GM12878 (cell line): ENCODE measurements around the gene ACYP1. TPM values are rescaled to one million over a fixed set of nuclear protein-coding genes. Genes with fewer than 3 reads are reported as not detected.

ENCODE experiments used
- ATAC-seq: fragments of 200-7000 bp; cut with Tn5 transposase; 3 replicates; pipeline ENCODE4 v1.9.1; 2020; ENCODE audit warnings: mild to moderate bottlenecking, moderate library complexity
- BruUV-seq: library from RNA; stranded (reverse); fragments of 400-500 nt; replicated peaks from 2 replicates; lab custom pipeline; 2021; lab: Mats Ljungman, UMichigan
- CTCF ChIA-PET: fragments of 300-600 bp; sonication (Branson Sonifier 250); formaldehyde crosslinking; extraction: SDS; loops from one replicate; lab custom pipeline; 2021; ENCODE audit warnings: inconsistent platforms; lab: Yijun Ruan, JAX
- POLR2A ChIA-PET: fragments of 350-600 bp; formaldehyde crosslinking; extraction: SDS; loops from one replicate; lab custom pipeline; 2021; ENCODE audit warnings: inconsistent platforms; lab: Charles Lee
- RAD21 ChIA-PET: fragments of 300-600 bp; sonication (Branson Sonifier 250); formaldehyde crosslinking; loops from one replicate; lab custom pipeline; 2023; ENCODE audit warnings: antibody characterized with exemption; ENCODE audit not compliant: unreplicated experiment; lab: Charles Lee
- SMC1A ChIA-PET: fragments of 300-600 bp; sonication (Branson Sonifier 250); formaldehyde crosslinking; loops from one replicate; lab custom pipeline; 2023; ENCODE audit not compliant: unreplicated experiment, uncharacterized antibody; lab: Charles Lee
- DNase-seq: peaks from one replicate; pipeline ENCODE4 v3.0.0-alpha.2; 2011; ENCODE audit warnings: low read depth, low spot score
- FAIRE-seq: peaks from 3 replicates; lab custom pipeline; 2011; peaks lifted over from hg19 to GRCh38; lab: Jason Lieb, UNC
- H2AFZ ChIP-seq: 2 replicates; pipeline ENCODE4 v1.6.0; 2011; ENCODE audit warnings: low read depth, low read length, control low read depth; ENCODE audit not compliant: control insufficient read depth
- H3K27ac ChIP-seq: 2 replicates; pipeline ENCODE4 v1.5.1; 2011; ENCODE audit warnings: control low read depth; ENCODE audit not compliant: control insufficient read depth, insufficient read depth
- H3K27me3 ChIP-seq, 2 experiments: replicated peaks in 1 of 2; 2 replicates each; pipeline versions ENCODE4 v1.6.0 to v1.6.1; 2011; ENCODE audit warnings: low read length in 1 of 2; ENCODE audit not compliant: control insufficient read depth in 2 of 2, insufficient read depth in 2 of 2
- H3K36me3 ChIP-seq, 2 experiments: 2 replicates each; pipeline ENCODE4 v1.5.1; 2011; ENCODE audit warnings: low read length in 1 of 2; ENCODE audit not compliant: control insufficient read depth in 2 of 2, insufficient read depth in 2 of 2
- H3K4me1 ChIP-seq: 2 replicates; pipeline ENCODE4 v1.6.1; 2011; ENCODE audit warnings: mild to moderate bottlenecking, low read length, moderate library complexity, mixed read lengths; ENCODE audit not compliant: control insufficient read depth, insufficient read depth
- H3K4me2 ChIP-seq: 2 replicates; pipeline ENCODE4 v1.6.0; 2011; ENCODE audit warnings: control low read depth; ENCODE audit not compliant: control insufficient read depth, insufficient read depth
- H3K4me3 ChIP-seq: fragments of 200-600 bp; sonication (generic); 2 replicates; pipeline ENCODE4 v1.5.1; 2016
- H3K79me2 ChIP-seq: 2 replicates; pipeline ENCODE4 v1.6.0; 2011; ENCODE audit warnings: low read length; ENCODE audit not compliant: control insufficient read depth, insufficient read depth
- H3K9ac ChIP-seq: 2 replicates; pipeline ENCODE4 v1.8.0; 2011; ENCODE audit warnings: low read length, control low read depth, mixed read lengths; ENCODE audit not compliant: control insufficient read depth, insufficient read depth
- H3K9me3 ChIP-seq: replicated peaks from 3 replicates; pipeline ENCODE4 v1.5.1; 2011; ENCODE audit warnings: mild to moderate bottlenecking, low read length; ENCODE audit not compliant: control insufficient read depth, insufficient read depth
- H4K20me1 ChIP-seq: 2 replicates; pipeline ENCODE4 v1.6.0; 2011; ENCODE audit not compliant: control insufficient read depth, insufficient read depth
- BCL3 ChIP-seq: IDR thresholded peaks from 2 replicates; pipeline ENCODE4 v1.6.1; 2011; ENCODE audit warnings: borderline replicate concordance, low read depth, mild to moderate bottlenecking, moderate library complexity, low read length; ENCODE audit not compliant: insufficient read depth, poor library complexity, severe bottlenecking
- EGR1 ChIP-seq, 2 experiments: IDR thresholded peaks; 1 replicate in 1 of 2; 2 replicates in 1 of 2; pipeline ENCODE4 v1.6.1; 2011 to 2012; ENCODE audit warnings: low read depth in 2 of 2, low read length in 2 of 2, borderline replicate concordance in 1 of 2, mild to moderate bottlenecking in 1 of 2, moderate library complexity in 1 of 2
- EP300 ChIP-seq, 2 experiments: fragments of 150-350 bp in 1 of 2; IDR thresholded peaks; 2 replicates each; pipeline ENCODE4 v1.6.1; 2011 to 2012; ENCODE audit warnings: low read depth in 2 of 2, low read length in 2 of 2, borderline replicate concordance in 1 of 2, improper control_type of control experiment in 1 of 2, inconsistent platforms in 1 of 2; ENCODE audit not compliant: control insufficient read depth in 1 of 2
- ESRRA ChIP-seq: IDR thresholded peaks from 2 replicates; pipeline ENCODE4 v1.6.1; 2012; ENCODE audit warnings: mild to moderate bottlenecking, low read length, improper control_type of control experiment
- HCFC1 ChIP-seq: fragments of 150-350 bp; IDR thresholded peaks from 2 replicates; pipeline ENCODE4 v1.6.1; 2014; ENCODE audit warnings: low read length
- JUND ChIP-seq: IDR thresholded peaks from 2 replicates; pipeline ENCODE4 v1.6.1; 2012; ENCODE audit warnings: low read depth, mild to moderate bottlenecking, low read length, improper control_type of control experiment, moderate library complexity
- PAX5 ChIP-seq: IDR thresholded peaks from 2 replicates; pipeline ENCODE4 v1.6.1; 2011; ENCODE audit warnings: low read depth, low read length, borderline replicate concordance
- PBX3 ChIP-seq: IDR thresholded peaks from 2 replicates; pipeline ENCODE4 v1.6.1; 2011; ENCODE audit warnings: mild to moderate bottlenecking, low read depth, low read length, moderate library complexity; ENCODE audit not compliant: insufficient replicate concordance
- SREBF1 ChIP-seq: IDR thresholded peaks from 2 replicates; pipeline ENCODE4 v1.6.1; 2012; ENCODE audit warnings: mild to moderate bottlenecking, low read length
- YY1 ChIP-seq: IDR thresholded peaks from 2 replicates; pipeline ENCODE4 v1.6.1; 2011; ENCODE audit warnings: low read depth, mild to moderate bottlenecking, low read length
- WGBS: methylation state at CpG from one replicate; pipeline ENCODE4 v1.1.6; 2016; ENCODE audit warnings: low lambda C conversion rate; ENCODE audit not compliant: insufficient replicate concordance, insufficient coverage; ENCODE audit errors: missing lambda C conversion rate; 5-methylcytosine and 5-hydroxymethylcytosine counted together
- in situ Hi-C: fragments of 300-500 bp; cut with MboI; formaldehyde crosslinking; loops from 9 replicates; pipeline ENCODE4 v1.14.3; 2018; ENCODE audit warnings: mixed read lengths
- intact Hi-C: fragments of 100-400 bp; cut with micrococcal nuclease; formaldehyde crosslinking; loops from one replicate; pipeline ENCODE4 v1.14.2; 2022; ENCODE audit not compliant: unreplicated experiment
- polyA plus RNA-seq, 11 experiments: library from polyadenylated mRNA; depleted of rRNA in 4 of 11; unstranded in 6 of 11; stranded (reverse) in 5 of 11; fragments of >200 nt; fragmentation: Nextera tagmentation in 4 of 11; fragmentation: Illumina TruSeq in 1 of 11; extraction: Ambion mirVana in 4 of 11; extraction: Trizol in 1 of 11; gene quantifications; 1 replicate in 1 of 11; 2 replicates in 10 of 11; pipeline versions ENCODE4 v1.2.1 to v1.2.3, GENCODE V29; 2011 to 2016; ENCODE audit warnings: inconsistent platforms in 2 of 11, missing spikeins in 2 of 11, low read depth in 1 of 11
- total RNA-seq, 4 experiments: library from RNA; depleted of rRNA in 3 of 4; stranded (reverse); fragments of >200 nt in 3 of 4; fragmentation: Illumina TruSeq in 1 of 4; extraction: Trizol in 1 of 4; gene quantifications; 2 replicates each; pipeline versions ENCODE4 v1.2.1 to v1.2.3, GENCODE V29; 2013 to 2021

Gene ACYP1
- total and polyA plus RNA-seq, 10 of the 15 experiments (the other 5 are each of a cell fraction or from before 2014, with no cell fraction given), result 18.2 to 52.6 (median 43.5) TPM

DNA sequence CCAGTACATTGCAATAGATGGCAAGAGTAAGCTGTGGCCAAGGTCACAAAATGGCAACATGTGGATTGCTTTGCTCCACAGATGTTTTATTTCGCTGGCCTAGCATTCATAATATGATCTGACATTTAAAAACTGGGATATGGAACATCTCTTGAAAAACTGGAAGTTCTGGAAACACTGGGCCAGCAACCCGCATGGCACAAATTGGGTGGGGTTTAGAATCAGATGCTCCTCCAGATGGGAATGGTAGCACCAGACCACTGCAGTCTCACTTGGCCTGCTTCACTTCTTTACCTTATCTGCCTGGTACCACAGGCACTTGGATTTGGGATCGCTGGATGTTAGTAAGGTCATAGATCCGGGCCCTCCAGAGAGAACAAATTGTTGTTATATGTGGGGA, 15.7 kb upstream of the ACYP1 start:
- no peaks in the 10 kb centered on the region for H3K4me1 ChIP-seq
- TF ChIP-seq HCFC1, result no peak
- no peak for TF ChIP-seq SREBF1
- no peak for TF ChIP-seq PBX3
- TF ChIP-seq BCL3, result no peak
- TF ChIP-seq PAX5, result no peak
- no peak for TF ChIP-seq ESRRA
- TF ChIP-seq JUND, result no peak
- TF ChIP-seq YY1, result no peak
- TF ChIP-seq EP300 (IDR thresholded peaks at IDR 0.05; ENCODE audit: borderline replicate concordance in 1 of 2, control insufficient read depth in 1 of 2, low read depth in 2 of 2, low read length in 2 of 2), result no peak
- TF ChIP-seq EGR1 (IDR thresholded peaks at IDR 0.05; ENCODE audit: borderline replicate concordance in 1 of 2, low read depth in 2 of 2, low read length in 2 of 2), result no peak
- TF ChIP-seq, all 136 proteins: peak for 0
- no peak for FAIRE-seq
- no peaks in the 10 kb centered on the region for H4K20me1 ChIP-seq
- H3K36me3 ChIP-seq, result peaks cover 1 to 19% of the 10 kb centered on the region in 2 experiments; a peak in 3 of 4 replicates
- H3K9me3 ChIP-seq, result no peaks in the 10 kb centered on the region
- no peak overlapping the region for H3K4me2 ChIP-seq
- H3K4me3 ChIP-seq, result no peak overlapping the region
- POLR2A ChIA-PET, result interaction anchor here (0.6 kb wide), 1 partner anchor 259 kb away, joined by 4 read pairs; no protein-coding TSS in a partner anchor
- ATAC-seq, result no peak
- CTCF ChIA-PET, result interaction anchor here (0.6 to 2.6 kb wide), 6 partner anchors 9 to 478 kb away, joined by 3 to 7 read pairs (median 3); no protein-coding TSS in a partner anchor
- H2AFZ ChIP-seq, result no peak overlapping the region
- no TSS peak for BruUV-seq
- SMC1A ChIA-PET, result interaction anchor here (0.6 to 2.0 kb wide), 2 partner anchors 9 to 30 kb away, joined by 3 to 5 read pairs; no protein-coding TSS in a partner anchor
- H3K79me2 ChIP-seq, result no peaks in the 10 kb centered on the region
- intact Hi-C loops (no loop called here), in situ Hi-C loops (no loop called here)
- no peak overlapping the region for H3K9ac ChIP-seq
- 47% methylated on average over 4 of the region's 4 CpGs for WGBS
- RAD21 ChIA-PET, result interaction anchor here (0.6 kb wide), 1 partner anchor 15 kb away, joined by 3 read pairs; the partner anchor contains the start of gene ACYP1
- no peak overlapping the region for H3K27ac ChIP-seq
- no peaks in the 10 kb centered on the region for H3K27me3 ChIP-seq
- no peak for DNase-seq
